PC-3 (cell line): ENCODE results near the gene ADORA1. TPM values are rescaled to one million over a fixed set of nuclear protein-coding genes. Genes with fewer than 3 reads are reported as not detected.

Experiments
- ATAC-seq: fragments of 200-7000 bp; cut with Tn5 transposase; 2 replicates; pipeline ENCODE4 v1.9.1; 2020; ENCODE audit warnings: mild to moderate bottlenecking, moderate library complexity
- BruUV-seq: library from RNA; stranded (reverse); fragments of 400-500 nt; replicated peaks from 2 replicates; lab custom pipeline; 2021; lab: Mats Ljungman, UMichigan
- CTCF ChIA-PET: fragments of 300-600 bp; sonication (Branson Sonifier 250); formaldehyde crosslinking; loops from one replicate; lab custom pipeline; 2022; ENCODE audit warnings: antibody characterized with exemption; lab: Charles Lee
- POLR2A ChIA-PET: fragments of 300-600 bp; sonication (Branson Sonifier 250); formaldehyde crosslinking; loops from one replicate; lab custom pipeline; 2022; ENCODE audit warnings: antibody characterized with exemption; ENCODE audit not compliant: unreplicated experiment; lab: Charles Lee
- DNase-seq: peaks from one replicate; pipeline ENCODE4 v3.0.0-alpha.2; 2015
- H2AFZ ChIP-seq: fragments of 300-600 bp; sonication (generic); 2 replicates; pipeline ENCODE4 v1.6.0; 2016; ENCODE audit warnings: antibody characterized with exemption, low read length
- H3F3A ChIP-seq: fragments of 300-600 bp; sonication (generic); one replicate; pipeline ENCODE4 v1.6.0; 2017; ENCODE audit warnings: antibody characterized with exemption, low read length, control low read depth, mild to moderate bottlenecking; ENCODE audit not compliant: unreplicated experiment
- H3K27ac ChIP-seq: fragments of 300-600 bp; sonication (generic); 2 replicates; pipeline ENCODE4 v1.5.1; 2016; ENCODE audit warnings: mild to moderate bottlenecking, low read length
- H3K27me3 ChIP-seq: fragments of 300-600 bp; sonication (generic); 2 replicates; pipeline ENCODE4 v1.6.1; 2016; ENCODE audit warnings: low read length, mixed read lengths
- H3K36me3 ChIP-seq: fragments of 300-600 bp; sonication (generic); 2 replicates; pipeline ENCODE4 v1.6.1; 2016; ENCODE audit warnings: low read depth, mixed run types, low read length, mixed read lengths
- H3K4me1 ChIP-seq: fragments of 300-600 bp; sonication (generic); 2 replicates; pipeline ENCODE4 v1.5.1; 2016; ENCODE audit warnings: low read length; ENCODE audit not compliant: insufficient read depth
- H3K4me2 ChIP-seq: fragments of 300-600 bp; sonication (generic); 2 replicates; pipeline ENCODE4 v1.6.0; 2016; ENCODE audit warnings: low read length
- H3K4me3 ChIP-seq: fragments of 300-600 bp; sonication (generic); 2 replicates; pipeline ENCODE4 v1.5.1; 2016; ENCODE audit warnings: mild to moderate bottlenecking, low read length, mixed read lengths
- H3K79me2 ChIP-seq: fragments of 300-600 bp; sonication (generic); 2 replicates; pipeline ENCODE4 v1.6.1; 2017; ENCODE audit warnings: low read length, mixed read lengths
- H3K9ac ChIP-seq: fragments of 300-600 bp; sonication (generic); 2 replicates; pipeline ENCODE4 v1.6.0; 2016; ENCODE audit warnings: mild to moderate bottlenecking, low read length
- H3K9me2 ChIP-seq: fragments of 300-600 bp; sonication (generic); replicated peaks from 2 replicates; pipeline ENCODE4 v1.6.1; 2016; ENCODE audit warnings: mixed run types, low read length, mixed read lengths
- H3K9me3 ChIP-seq: fragments of 300-600 bp; sonication (generic); 2 replicates; pipeline ENCODE4 v1.6.1; 2016; ENCODE audit warnings: low read length, mixed read lengths
- H4K20me1 ChIP-seq: fragments of 300-600 bp; sonication (generic); 2 replicates; pipeline ENCODE4 v1.6.1; 2016; ENCODE audit warnings: low read length, mixed read lengths
- EZH2 ChIP-seq: fragments of 300-600 bp; sonication (generic); IDR thresholded peaks from one replicate; pipeline ENCODE4 v1.6.1; 2017; ENCODE audit warnings: antibody characterized with exemption, mild to moderate bottlenecking, low read length; ENCODE audit not compliant: unreplicated experiment
- EZH2phosphoT487 ChIP-seq: fragments of 300-600 bp; sonication (generic); IDR thresholded peaks from 2 replicates; pipeline ENCODE4 v1.6.1; 2018; ENCODE audit warnings: mild to moderate bottlenecking, antibody characterized with exemption, low read length, borderline replicate concordance
- intact Hi-C: fragments of 100-400 bp; cut with micrococcal nuclease; formaldehyde crosslinking; loops from 2 replicates; pipeline ENCODE4 v1.9.0; 2023
- total RNA-seq: library from RNA; depleted of rRNA; stranded (reverse); fragments of >200 nt; gene quantifications from 2 replicates; pipeline ENCODE4 v1.2.3, GENCODE V29; 2014
- TF ChIP-seq, protein P1 (sequence below): fragments of 300-600 bp; sonication (generic); conservative IDR thresholded peaks from 2 replicates; pipeline ENCODE4 v1.5.1; 2017; ENCODE audit warnings: antibody characterized with exemption, low read depth, mild to moderate bottlenecking, low read length

Gene ADORA1
- total RNA-seq, 1 experiment from 2014 or later = 1.4 TPM

DNA sequence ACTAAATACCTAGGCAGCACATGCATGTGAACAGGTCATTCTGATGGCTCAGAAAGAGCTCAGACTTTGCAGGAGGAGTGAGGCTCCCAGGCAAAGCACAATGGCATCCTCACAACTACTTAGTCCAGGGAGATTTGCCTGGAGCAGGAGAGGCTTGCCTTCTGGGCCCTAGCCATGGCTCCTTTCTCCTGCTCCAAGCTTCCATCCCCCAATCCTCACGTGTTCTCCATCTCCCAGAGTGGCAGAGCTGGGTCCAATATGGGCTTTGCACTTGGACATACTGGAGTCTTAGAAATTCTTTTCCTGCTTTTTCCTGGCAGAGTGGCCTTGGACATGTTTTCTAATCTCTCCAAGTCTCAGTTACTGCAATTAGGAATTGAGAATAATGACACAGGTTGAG is 32.3 kb downstream of the ADORA1 start:
- no peaks in the 10 kb centered on the region for H3K79me2 ChIP-seq
- H3K9me2 ChIP-seq = no peaks in the 10 kb centered on the region
- intact Hi-C loops = no loop called here
- no TSS peak for BruUV-seq
- no peak overlapping the region for H3K9ac ChIP-seq
- no peaks in the 10 kb centered on the region for H3F3A ChIP-seq
- CTCF ChIA-PET = no interaction called here
- DNase-seq = no peak
- H3K27ac ChIP-seq = no peak overlapping the region
- POLR2A ChIA-PET = no interaction called here
- H4K20me1 ChIP-seq = no peaks in the 10 kb centered on the region
- H3K4me2 ChIP-seq = no peak overlapping the region
- no peak overlapping the region for H2AFZ ChIP-seq
- H3K4me3 ChIP-seq = no peak overlapping the region
- peaks cover 11% of the 10 kb centered on the region; the same call in 1 of the 2 replicates for H3K9me3 ChIP-seq
- ATAC-seq = no peak
- H3K27me3 ChIP-seq = peaks cover 42% of the 10 kb centered on the region
- peaks cover 11% of the 10 kb centered on the region for H3K4me1 ChIP-seq
- TF ChIP-seq EZH2phosphoT487 (no peak), EZH2 (no peak)
- TF ChIP-seq, protein P1, sequence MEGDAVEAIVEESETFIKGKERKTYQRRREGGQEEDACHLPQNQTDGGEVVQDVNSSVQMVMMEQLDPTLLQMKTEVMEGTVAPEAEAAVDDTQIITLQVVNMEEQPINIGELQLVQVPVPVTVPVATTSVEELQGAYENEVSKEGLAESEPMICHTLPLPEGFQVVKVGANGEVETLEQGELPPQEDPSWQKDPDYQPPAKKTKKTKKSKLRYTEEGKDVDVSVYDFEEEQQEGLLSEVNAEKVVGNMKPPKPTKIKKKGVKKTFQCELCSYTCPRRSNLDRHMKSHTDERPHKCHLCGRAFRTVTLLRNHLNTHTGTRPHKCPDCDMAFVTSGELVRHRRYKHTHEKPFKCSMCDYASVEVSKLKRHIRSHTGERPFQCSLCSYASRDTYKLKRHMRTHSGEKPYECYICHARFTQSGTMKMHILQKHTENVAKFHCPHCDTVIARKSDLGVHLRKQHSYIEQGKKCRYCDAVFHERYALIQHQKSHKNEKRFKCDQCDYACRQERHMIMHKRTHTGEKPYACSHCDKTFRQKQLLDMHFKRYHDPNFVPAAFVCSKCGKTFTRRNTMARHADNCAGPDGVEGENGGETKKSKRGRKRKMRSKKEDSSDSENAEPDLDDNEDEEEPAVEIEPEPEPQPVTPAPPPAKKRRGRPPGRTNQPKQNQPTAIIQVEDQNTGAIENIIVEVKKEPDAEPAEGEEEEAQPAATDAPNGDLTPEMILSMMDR = no peak
- H3K36me3 ChIP-seq = no peaks in the 10 kb centered on the region

DNA sequence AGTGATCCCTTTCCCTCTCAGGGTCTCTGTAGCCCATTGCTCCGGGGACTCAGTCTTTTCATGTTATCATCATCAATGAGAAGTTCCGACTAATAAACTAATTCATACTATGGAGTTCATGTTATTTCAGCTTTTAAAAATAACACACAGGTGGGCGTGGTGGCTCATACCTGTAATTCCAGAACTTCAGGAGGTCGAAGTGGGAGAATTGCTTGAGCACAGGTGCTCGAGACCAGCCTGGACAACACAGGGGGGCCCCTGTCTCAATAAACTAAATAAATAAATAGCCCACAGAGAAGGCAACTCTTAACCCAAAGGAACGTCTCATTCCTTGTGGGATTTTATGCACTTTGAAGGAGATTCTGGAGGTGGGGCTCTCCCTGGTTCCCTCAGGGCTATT is 33.6 kb downstream of the ADORA1 start:
- no peak for ATAC-seq
- Histone ChIP-seq H4K20me1 (no peaks in the 10 kb centered on the region), H3K9me2 (no peaks in the 10 kb centered on the region), H3K27ac (no peak overlapping the region), H2AFZ (no peak overlapping the region), H3K9me3 (peaks cover 11% of the 10 kb centered on the region; the same call in 1 of the 2 replicates), H3K9ac (no peak overlapping the region), H3K36me3 (no peaks in the 10 kb centered on the region), H3K4me2 (no peak overlapping the region), H3K27me3 (peaks cover 42% of the 10 kb centered on the region), H3K4me3 (no peak overlapping the region), H3K79me2 (no peaks in the 10 kb centered on the region), H3F3A (no peaks in the 10 kb centered on the region), H3K4me1 (peaks cover 7% of the 10 kb centered on the region)
- CTCF ChIA-PET = no interaction called here
- intact Hi-C loops = no loop called here
- no TSS peak for BruUV-seq
- no peak for TF ChIP-seq EZH2phosphoT487
- DNase-seq = no peak
- POLR2A ChIA-PET = no interaction called here

DNA sequence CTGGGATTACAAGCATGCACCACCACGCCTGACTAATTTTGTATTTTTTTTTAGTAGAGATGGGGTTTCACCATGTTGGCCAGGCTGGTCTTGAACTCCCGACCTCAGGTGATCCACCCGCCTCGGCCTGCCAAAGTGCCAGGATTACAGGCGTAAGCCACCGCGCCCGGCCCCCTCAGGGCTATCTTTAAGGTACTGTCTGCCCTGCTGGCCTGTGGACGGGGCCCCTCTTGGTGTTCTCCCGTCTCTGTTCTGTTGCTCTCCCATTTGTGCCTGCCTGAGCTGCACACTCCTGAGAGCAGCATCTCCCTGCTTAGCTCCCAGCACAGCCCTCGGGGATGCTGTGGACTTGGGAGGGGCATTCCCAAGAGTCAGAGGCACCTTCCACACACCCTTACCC is 34.2 kb downstream of the ADORA1 start:
- Histone ChIP-seq H2AFZ (no peak overlapping the region), H3K4me3 (no peak overlapping the region), H3K9me2 (no peaks in the 10 kb centered on the region), H3K27ac (no peak overlapping the region), H3K4me2 (no peak overlapping the region), H3K79me2 (no peaks in the 10 kb centered on the region), H3K4me1 (peaks cover 2% of the 10 kb centered on the region; the same call in 1 of the 2 replicates), H3K36me3 (no peaks in the 10 kb centered on the region), H4K20me1 (no peaks in the 10 kb centered on the region), H3K9me3 (peaks cover 11% of the 10 kb centered on the region; the same call in 1 of the 2 replicates), H3K9ac (no peak overlapping the region), H3K27me3 (peaks cover 42% of the 10 kb centered on the region), H3F3A (no peaks in the 10 kb centered on the region)
- DNase-seq (no peak), ATAC-seq (no peak)
- ChIA-PET POLR2A (no interaction called here), CTCF (no interaction called here)
- no TSS peak for BruUV-seq
- no peak for TF ChIP-seq EZH2phosphoT487
- TF ChIP-seq, protein P1 = no peak
- no peak for TF ChIP-seq EZH2
- intact Hi-C loops = no loop called here
